DOHH2 (cell line): ENCODE data around the gene BANP.
"Not testable (repeated sequence)": the region's sequence is repeated elsewhere in the genome, so short reads cannot be mapped to it uniquely, and the experiment has no call there.

Experiments
- EZH2phosphoT487 ChIP-seq: fragments of 200-600 bp; sonication (generic); IDR thresholded peaks from 2 replicates; pipeline ENCODE4 v1.6.1; 2017; ENCODE audit warnings: borderline replicate concordance, mild to moderate bottlenecking, antibody characterized with exemption, low read length, moderate library complexity, mixed read lengths
- TF ChIP-seq, protein P1 (sequence below): fragments of 200-600 bp; sonication (generic); IDR thresholded peaks from one replicate; pipeline ENCODE4 v1.5.1; 2014; ENCODE audit warnings: antibody characterized with exemption, mild to moderate bottlenecking, low read depth, low read length; ENCODE audit not compliant: poor library complexity, severe bottlenecking

DNA sequence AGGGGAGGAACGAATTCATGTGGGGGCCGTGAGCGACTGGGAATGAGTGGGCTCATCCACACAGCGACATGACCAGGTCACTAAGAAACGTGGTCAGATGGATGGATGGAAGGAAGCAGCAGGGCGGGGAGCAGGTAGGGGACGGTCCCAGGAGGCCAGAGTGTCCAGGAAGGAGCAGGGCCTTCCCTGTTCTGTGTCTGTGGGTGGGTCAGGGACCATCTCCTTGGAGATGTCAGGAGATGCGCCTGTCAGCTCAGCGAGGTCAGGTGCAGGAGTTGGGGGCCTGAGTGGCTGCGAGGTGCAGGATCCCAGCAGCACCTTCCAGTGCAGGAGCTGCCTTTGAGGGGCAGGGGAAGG lies 85.4 kb downstream of the BANP start:
- TF ChIP-seq, protein P1, sequence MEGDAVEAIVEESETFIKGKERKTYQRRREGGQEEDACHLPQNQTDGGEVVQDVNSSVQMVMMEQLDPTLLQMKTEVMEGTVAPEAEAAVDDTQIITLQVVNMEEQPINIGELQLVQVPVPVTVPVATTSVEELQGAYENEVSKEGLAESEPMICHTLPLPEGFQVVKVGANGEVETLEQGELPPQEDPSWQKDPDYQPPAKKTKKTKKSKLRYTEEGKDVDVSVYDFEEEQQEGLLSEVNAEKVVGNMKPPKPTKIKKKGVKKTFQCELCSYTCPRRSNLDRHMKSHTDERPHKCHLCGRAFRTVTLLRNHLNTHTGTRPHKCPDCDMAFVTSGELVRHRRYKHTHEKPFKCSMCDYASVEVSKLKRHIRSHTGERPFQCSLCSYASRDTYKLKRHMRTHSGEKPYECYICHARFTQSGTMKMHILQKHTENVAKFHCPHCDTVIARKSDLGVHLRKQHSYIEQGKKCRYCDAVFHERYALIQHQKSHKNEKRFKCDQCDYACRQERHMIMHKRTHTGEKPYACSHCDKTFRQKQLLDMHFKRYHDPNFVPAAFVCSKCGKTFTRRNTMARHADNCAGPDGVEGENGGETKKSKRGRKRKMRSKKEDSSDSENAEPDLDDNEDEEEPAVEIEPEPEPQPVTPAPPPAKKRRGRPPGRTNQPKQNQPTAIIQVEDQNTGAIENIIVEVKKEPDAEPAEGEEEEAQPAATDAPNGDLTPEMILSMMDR = not testable (repeated sequence)
- not testable (repeated sequence) for TF ChIP-seq EZH2phosphoT487
